ENCODE measurements around the gene DEF6. TPM values are rescaled to one million over a fixed set of nuclear protein-coding genes. Genes with fewer than 3 reads are reported as not detected.

Gene DEF6
- total RNA-seq, 1 experiment from 2014 or later = 11.3 TPM

- TF ChIP-seq EMX1 (CRISPR knock-in tag; IDR thresholded peaks at IDR 0.05) = no peak
- TF ChIP-seq IRF1 (CRISPR knock-in tag; IDR thresholded peaks at IDR 0.05) = no peak
- TF ChIP-seq ZNF317 (CRISPR knock-in tag; IDR thresholded peaks at IDR 0.05; ENCODE audit: borderline replicate concordance, low read depth) = no peak
- TF ChIP-seq NR1H2 (CRISPR knock-in tag; IDR thresholded peaks at IDR 0.05) = no peak
- no peak for TF ChIP-seq ATF6 (CRISPR knock-in tag; IDR thresholded peaks at IDR 0.05)
- no peak for TF ChIP-seq MXD4 (CRISPR knock-in tag; IDR thresholded peaks at IDR 0.05; ENCODE audit: borderline replicate concordance)
Measured at GRCh38 chr6:35260591-35261570, 36.7 kb upstream of the DEF6 start (continued).

- no peak overlapping the region for H3K4me3 Mint-ChIP-seq
- no peak for DNase-seq (ENCODE audit: low spot score)
Measured at GRCh38 chr6:35262596-35262995, 35.0 kb upstream of the DEF6 start.

More at GRCh38 chr6:35262596-35262995, 35.0 kb upstream of the DEF6 start:
- Mint-ChIP-seq H3K4me1 (peaks cover 12% of the 10 kb centered on the region), H3K36me3 (no peaks in the 10 kb centered on the region), H3K27ac (no peak overlapping the region), H3K27me3 (ENCODE audit: low read depth) (no peaks in the 10 kb centered on the region), H3K9me3 (no peaks in the 10 kb centered on the region)
- ChIA-PET CTCF (no interaction called here), POLR2A (no interaction called here)
- no peak for ATAC-seq
- TF ChIP-seq ZNF219 (CRISPR knock-in tag; IDR thresholded peaks at IDR 0.05; ENCODE audit: borderline replicate concordance) (no peak), IRF1 (CRISPR knock-in tag; IDR thresholded peaks at IDR 0.05) (no peak), FOXP4 (CRISPR knock-in tag; IDR thresholded peaks at IDR 0.05) (no peak), ZSCAN18 (CRISPR knock-in tag; IDR thresholded peaks at IDR 0.05) (no peak), SOX15 (CRISPR knock-in tag; IDR thresholded peaks at IDR 0.05) (no peak), TEAD4 (CRISPR knock-in tag; IDR thresholded peaks at IDR 0.05) (no peak), USF1 (CRISPR knock-in tag; IDR thresholded peaks at IDR 0.05) (no peak), KAT7 (CRISPR knock-in tag; IDR thresholded peaks at IDR 0.05; ENCODE audit: borderline replicate concordance) (no peak), ERG (CRISPR knock-in tag; IDR thresholded peaks at IDR 0.05) (no peak)
